ENCODE measurements around the gene RABGAP1L.

DNA sequence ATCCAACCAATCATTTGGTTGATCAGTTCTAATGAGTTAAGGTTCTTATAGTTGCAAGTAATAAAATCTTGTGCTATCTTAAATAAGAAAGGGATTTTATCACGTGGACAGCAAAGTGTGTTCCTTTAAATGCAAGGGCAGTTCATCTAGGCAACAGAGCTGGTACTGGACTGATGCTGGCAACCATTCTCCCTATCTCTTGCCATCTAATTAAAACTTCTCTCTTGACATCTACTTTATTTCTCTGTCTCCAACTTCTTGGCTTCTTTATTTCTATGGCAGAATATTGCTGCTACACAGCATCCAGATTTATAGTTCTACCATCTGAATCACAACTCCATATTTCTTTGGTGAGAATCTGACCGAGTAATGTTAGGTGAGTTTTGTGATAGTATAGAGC lies 725.2 kb downstream of the RABGAP1L start:
- TF ChIP-seq POLR2AphosphoS5 (IDR thresholded peaks at IDR 0.05; ENCODE audit: borderline replicate concordance, low read depth, low read length) (no peak), EZH2 (IDR thresholded peaks at IDR 0.05) (no peak)
